Measurements from ENCODE around the gene KCNJ16.

KCNJ16 gene

GRCh38 chr17:70127221-70127873 lies 52.3 kb downstream of the KCNJ16 start:
- TF ChIP-seq CTCF (IDR thresholded peaks at IDR 0.05; ENCODE audit: low read depth, low read length, missing control alignments): no peak
- DNase-seq (ENCODE audit: extremely low read depth, low read depth): no peak
- H3K4me3 ChIP-seq (replicated peaks; ENCODE audit: low read depth, low read length): no peak overlapping the region

- no peak for TF ChIP-seq CTCF (IDR thresholded peaks at IDR 0.05; ENCODE audit: low read depth, low read length, missing control alignments)
- DNase-seq (ENCODE audit: extremely low read depth, low read depth): no peak
- no peak overlapping the region for H3K4me3 ChIP-seq (replicated peaks; ENCODE audit: low read depth, low read length)
These were observed 53.8 kb downstream of the KCNJ16 start for GRCh38 chr17:70128727-70129238.

GRCh38 chr17:70130289-70130688 lies 55.3 kb downstream of the KCNJ16 start:
- no peak overlapping the region for H3K4me3 ChIP-seq (replicated peaks; ENCODE audit: low read depth, low read length)
- DNase-seq (ENCODE audit: extremely low read depth, low read depth): no peak
- no peak for TF ChIP-seq CTCF (IDR thresholded peaks at IDR 0.05; ENCODE audit: low read depth, low read length, missing control alignments)

- no peak for TF ChIP-seq CTCF (IDR thresholded peaks at IDR 0.05; ENCODE audit: low read depth, low read length, missing control alignments)
These were observed 57.5 kb downstream of the KCNJ16 start for GRCh38 chr17:70132505-70132904.

GRCh38 chr17:70134042-70134441 lies 59.0 kb downstream of the KCNJ16 start:
- DNase-seq (ENCODE audit: extremely low read depth, low read depth): no peak

More at GRCh38 chr17:70132505-70132904, 57.5 kb downstream of the KCNJ16 start:
- no peak for DNase-seq (ENCODE audit: extremely low read depth, low read depth)
- H3K4me3 ChIP-seq (replicated peaks; ENCODE audit: low read depth, low read length): no peak overlapping the region

GRCh38 chr17:70134777-70135176 lies 59.8 kb downstream of the KCNJ16 start:
- no peak for TF ChIP-seq CTCF (IDR thresholded peaks at IDR 0.05; ENCODE audit: low read depth, low read length, missing control alignments)
- DNase-seq (ENCODE audit: extremely low read depth, low read depth): no peak
- no peak overlapping the region for H3K4me3 ChIP-seq (replicated peaks; ENCODE audit: low read depth, low read length)

More at GRCh38 chr17:70134042-70134441, 59.0 kb downstream of the KCNJ16 start:
- no peak for TF ChIP-seq CTCF (IDR thresholded peaks at IDR 0.05; ENCODE audit: low read depth, low read length, missing control alignments)
- no peak overlapping the region for H3K4me3 ChIP-seq (replicated peaks; ENCODE audit: low read depth, low read length)

Measured in HFF-Myc (cell line).